HepG2 (cell line): ENCODE results near the gene RMRP. TPM values are rescaled to one million over a fixed set of nuclear protein-coding genes. Genes with fewer than 3 reads are reported as not detected.

ENCODE experiments used
- BORCS8-MEF2B ChIP-seq: sonication (generic); formaldehyde crosslinking; IDR thresholded peaks from 2 replicates; pipeline ENCODE4 v1.8.0; 2022; ENCODE audit warnings: mild to moderate bottlenecking, missing genetic modification reagents
- CHCHD3 ChIP-seq: sonication (generic); formaldehyde crosslinking; IDR thresholded peaks from 2 replicates; pipeline ENCODE4 v1.8.0; 2022; ENCODE audit warnings: mild to moderate bottlenecking, missing genetic modification reagents, moderate library complexity
- GATAD2A ChIP-seq: IDR thresholded peaks from 2 replicates; pipeline ENCODE4 v1.6.1; 2016
- JUND ChIP-seq: sonication (generic); formaldehyde crosslinking; IDR thresholded peaks from 2 replicates; pipeline ENCODE4 v1.8.0; 2022; ENCODE audit warnings: mild to moderate bottlenecking, missing genetic modification reagents
- MED8 ChIP-seq: sonication (generic); formaldehyde crosslinking; IDR thresholded peaks from 2 replicates; pipeline ENCODE4 v1.8.1; 2023; ENCODE audit warnings: mild to moderate bottlenecking, missing genetic modification reagents; ENCODE audit not compliant: insufficient replicate concordance
- MIER2 ChIP-seq: IDR thresholded peaks from 2 replicates; pipeline ENCODE4 v1.6.1; 2016; ENCODE audit warnings: missing biosample characterization, missing genetic modification reagents
- SP4 ChIP-seq: sonication (generic); formaldehyde crosslinking; IDR thresholded peaks from 2 replicates; pipeline ENCODE4 v1.8.1; 2023; ENCODE audit warnings: mild to moderate bottlenecking, missing genetic modification reagents
- XRCC5 ChIP-seq: fragments of 200-400 bp; formaldehyde crosslinking; optimal IDR thresholded peaks from 2 replicates; pipeline ENCODE3; 2017; ENCODE audit warnings: mild to moderate bottlenecking, low read length
- ZFY ChIP-seq: sonication (generic); formaldehyde crosslinking; IDR thresholded peaks from 2 replicates; pipeline ENCODE4 v1.4.0; 2020; ENCODE audit warnings: missing genetic modification reagents
- ZNF451 ChIP-seq: sonication (generic); formaldehyde crosslinking; IDR thresholded peaks from 2 replicates; pipeline ENCODE4 v1.5.0; 2020; ENCODE audit warnings: mild to moderate bottlenecking, missing genetic modification reagents
- polyA plus RNA-seq, 8 experiments: library from polyadenylated mRNA; depleted of rRNA in 3 of 8; stranded (reverse) in 7 of 8; unstranded in 1 of 8; fragments of >200 nt; fragmentation: Illumina TruSeq in 4 of 8; extraction: Trizol in 4 of 8; gene quantifications; 2 replicates each; pipeline versions ENCODE4 v1.2.1 to v1.2.3, GENCODE V29; 2011 to 2016; ENCODE audit warnings: low read depth in 4 of 8, missing spikeins in 1 of 8, mixed read lengths in 1 of 8; ENCODE audit not compliant: insufficient read depth in 1 of 8
- total RNA-seq, 5 experiments: library from RNA; depleted of rRNA; stranded (reverse); fragments of >200 nt; fragmentation: Illumina TruSeq; extraction: Trizol; gene quantifications; 2 replicates each; pipeline ENCODE4 v1.2.3, GENCODE V29; 2016; ENCODE audit warnings: low read depth in 1 of 5
- TF ChIP-seq, protein P1 (sequence below): sonication (generic); formaldehyde crosslinking; IDR thresholded peaks from 2 replicates; pipeline ENCODE4 v1.5.0; 2020; ENCODE audit warnings: mild to moderate bottlenecking, missing genetic modification reagents, borderline replicate concordance
- TF ChIP-seq, protein P2 (sequence below): sonication (generic); formaldehyde crosslinking; IDR thresholded peaks from 2 replicates; pipeline ENCODE4 v1.8.1; 2022; ENCODE audit warnings: mild to moderate bottlenecking, missing genetic modification reagents
- TF ChIP-seq, protein P3 (sequence below): sonication (generic); formaldehyde crosslinking; IDR thresholded peaks from 2 replicates; pipeline ENCODE4 v1.8.1; 2023; ENCODE audit warnings: mild to moderate bottlenecking, moderate library complexity, missing genetic modification reagents
- TF ChIP-seq, protein P4 (sequence below): sonication (generic); formaldehyde crosslinking; IDR thresholded peaks from 2 replicates; pipeline ENCODE4 v1.5.0; 2020; ENCODE audit warnings: missing genetic modification reagents
- TF ChIP-seq, protein P5 (sequence below): sonication (generic); formaldehyde crosslinking; IDR thresholded peaks from 2 replicates; pipeline ENCODE4; 2020; ENCODE audit warnings: missing genetic modification reagents, mild to moderate bottlenecking, borderline replicate concordance

RMRP gene
- total and polyA plus RNA-seq, 2 of the 13 experiments (the other 11 are each of a cell fraction or from before 2014, with no cell fraction given) = 51.4 to 4,025 TPM

DNA sequence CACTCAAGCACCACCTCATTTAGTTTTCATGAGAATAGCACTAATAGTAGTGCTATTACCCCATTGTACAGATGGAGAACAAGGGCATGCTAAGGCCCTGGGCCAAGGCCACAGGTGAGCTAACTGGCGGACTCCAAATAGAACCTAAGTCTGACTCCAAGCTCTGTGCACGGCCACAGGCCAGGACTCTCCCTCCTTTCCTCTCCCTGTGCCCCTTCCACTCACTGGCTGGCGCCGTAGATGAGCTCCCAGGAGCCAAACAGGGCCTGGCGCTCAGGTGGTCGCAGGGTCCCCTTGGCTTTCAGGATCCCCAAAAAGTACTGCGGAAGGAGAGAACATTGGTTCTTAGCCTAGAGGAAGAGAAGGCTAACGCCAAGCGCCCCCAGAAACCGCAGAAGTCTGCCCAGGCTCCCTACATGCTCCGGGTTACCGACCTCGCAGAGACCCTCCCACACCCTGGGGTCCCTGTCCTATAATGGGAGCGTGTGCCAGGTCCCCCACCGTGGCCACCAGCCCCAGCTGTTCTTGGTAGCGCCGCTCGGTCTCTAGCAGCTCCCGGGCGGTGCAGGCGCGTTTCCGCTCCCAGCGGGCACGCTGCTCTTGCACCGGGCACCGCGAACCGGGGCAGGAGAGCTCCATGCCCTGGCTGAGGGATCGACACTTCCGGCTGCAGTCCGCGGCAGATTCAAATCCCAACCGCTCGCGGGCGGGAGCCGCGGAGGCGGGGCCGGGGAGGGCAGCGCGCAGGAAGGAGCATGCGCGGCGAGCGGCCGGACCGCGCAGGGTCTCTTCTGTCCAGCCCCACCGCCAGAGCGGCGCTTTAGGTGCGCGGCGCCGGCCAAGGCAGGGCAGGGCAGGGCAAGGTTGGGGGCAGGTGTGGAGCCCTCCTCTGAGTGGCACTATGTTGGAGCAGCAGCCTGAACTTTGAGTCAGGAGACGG, 7.0 kb upstream of the RMRP start, which contains the start of gene ARHGEF39 (continued):
- TF ChIP-seq, protein P1, sequence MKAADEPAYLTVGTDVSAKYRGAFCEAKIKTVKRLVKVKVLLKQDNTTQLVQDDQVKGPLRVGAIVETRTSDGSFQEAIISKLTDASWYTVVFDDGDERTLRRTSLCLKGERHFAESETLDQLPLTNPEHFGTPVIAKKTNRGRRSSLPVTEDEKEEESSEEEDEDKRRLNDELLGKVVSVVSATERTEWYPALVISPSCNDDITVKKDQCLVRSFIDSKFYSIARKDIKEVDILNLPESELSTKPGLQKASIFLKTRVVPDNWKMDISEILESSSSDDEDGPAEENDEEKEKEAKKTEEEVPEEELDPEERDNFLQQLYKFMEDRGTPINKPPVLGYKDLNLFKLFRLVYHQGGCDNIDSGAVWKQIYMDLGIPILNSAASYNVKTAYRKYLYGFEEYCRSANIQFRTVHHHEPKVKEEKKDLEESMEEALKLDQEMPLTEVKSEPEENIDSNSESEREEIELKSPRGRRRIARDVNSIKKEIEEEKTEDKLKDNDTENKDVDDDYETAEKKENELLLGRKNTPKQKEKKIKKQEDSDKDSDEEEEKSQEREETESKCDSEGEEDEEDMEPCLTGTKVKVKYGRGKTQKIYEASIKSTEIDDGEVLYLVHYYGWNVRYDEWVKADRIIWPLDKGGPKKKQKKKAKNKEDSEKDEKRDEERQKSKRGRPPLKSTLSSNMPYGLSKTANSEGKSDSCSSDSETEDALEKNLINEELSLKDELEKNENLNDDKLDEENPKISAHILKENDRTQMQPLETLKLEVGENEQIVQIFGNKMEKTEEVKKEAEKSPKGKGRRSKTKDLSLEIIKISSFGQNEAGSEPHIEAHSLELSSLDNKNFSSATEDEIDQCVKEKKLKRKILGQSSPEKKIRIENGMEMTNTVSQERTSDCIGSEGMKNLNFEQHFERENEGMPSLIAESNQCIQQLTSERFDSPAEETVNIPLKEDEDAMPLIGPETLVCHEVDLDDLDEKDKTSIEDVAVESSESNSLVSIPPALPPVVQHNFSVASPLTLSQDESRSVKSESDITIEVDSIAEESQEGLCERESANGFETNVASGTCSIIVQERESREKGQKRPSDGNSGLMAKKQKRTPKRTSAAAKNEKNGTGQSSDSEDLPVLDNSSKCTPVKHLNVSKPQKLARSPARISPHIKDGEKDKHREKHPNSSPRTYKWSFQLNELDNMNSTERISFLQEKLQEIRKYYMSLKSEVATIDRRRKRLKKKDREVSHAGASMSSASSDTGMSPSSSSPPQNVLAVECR (CRISPR knock-in tag) = peak; percentile 98
- peak; percentile 97 for TF ChIP-seq CHCHD3 (CRISPR knock-in tag)
- TF ChIP-seq, protein P2, sequence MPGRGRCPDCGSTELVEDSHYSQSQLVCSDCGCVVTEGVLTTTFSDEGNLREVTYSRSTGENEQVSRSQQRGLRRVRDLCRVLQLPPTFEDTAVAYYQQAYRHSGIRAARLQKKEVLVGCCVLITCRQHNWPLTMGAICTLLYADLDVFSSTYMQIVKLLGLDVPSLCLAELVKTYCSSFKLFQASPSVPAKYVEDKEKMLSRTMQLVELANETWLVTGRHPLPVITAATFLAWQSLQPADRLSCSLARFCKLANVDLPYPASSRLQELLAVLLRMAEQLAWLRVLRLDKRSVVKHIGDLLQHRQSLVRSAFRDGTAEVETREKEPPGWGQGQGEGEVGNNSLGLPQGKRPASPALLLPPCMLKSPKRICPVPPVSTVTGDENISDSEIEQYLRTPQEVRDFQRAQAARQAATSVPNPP (CRISPR knock-in tag) = peak; percentile 96
- TF ChIP-seq, protein P3, sequence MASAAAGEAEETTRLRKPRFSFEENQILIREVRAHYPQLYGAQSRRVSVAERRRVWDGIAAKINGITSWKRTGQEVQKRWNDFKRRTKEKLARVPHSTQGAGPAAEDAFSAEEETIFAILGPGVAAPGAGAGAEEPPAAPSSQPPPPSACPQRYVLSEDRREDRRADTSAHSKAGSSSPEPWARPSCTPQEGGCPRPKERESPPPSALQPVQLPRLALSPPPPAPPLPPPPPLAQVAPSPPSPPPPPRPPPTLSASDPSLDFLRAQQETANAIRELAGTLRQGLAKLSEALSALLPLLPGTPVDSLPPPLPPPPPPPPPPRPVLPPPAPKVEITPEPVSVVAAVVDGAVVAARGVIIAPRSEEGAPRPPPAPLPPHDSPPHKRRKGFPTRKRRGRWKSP (CRISPR knock-in tag) = peak; percentile 95
- peak; percentile 55; the same call in 1 of the 2 replicates for TF ChIP-seq ZNF451 (CRISPR knock-in tag)
- TF ChIP-seq ZFY = peak; percentile 67
- TF ChIP-seq, protein P4, sequence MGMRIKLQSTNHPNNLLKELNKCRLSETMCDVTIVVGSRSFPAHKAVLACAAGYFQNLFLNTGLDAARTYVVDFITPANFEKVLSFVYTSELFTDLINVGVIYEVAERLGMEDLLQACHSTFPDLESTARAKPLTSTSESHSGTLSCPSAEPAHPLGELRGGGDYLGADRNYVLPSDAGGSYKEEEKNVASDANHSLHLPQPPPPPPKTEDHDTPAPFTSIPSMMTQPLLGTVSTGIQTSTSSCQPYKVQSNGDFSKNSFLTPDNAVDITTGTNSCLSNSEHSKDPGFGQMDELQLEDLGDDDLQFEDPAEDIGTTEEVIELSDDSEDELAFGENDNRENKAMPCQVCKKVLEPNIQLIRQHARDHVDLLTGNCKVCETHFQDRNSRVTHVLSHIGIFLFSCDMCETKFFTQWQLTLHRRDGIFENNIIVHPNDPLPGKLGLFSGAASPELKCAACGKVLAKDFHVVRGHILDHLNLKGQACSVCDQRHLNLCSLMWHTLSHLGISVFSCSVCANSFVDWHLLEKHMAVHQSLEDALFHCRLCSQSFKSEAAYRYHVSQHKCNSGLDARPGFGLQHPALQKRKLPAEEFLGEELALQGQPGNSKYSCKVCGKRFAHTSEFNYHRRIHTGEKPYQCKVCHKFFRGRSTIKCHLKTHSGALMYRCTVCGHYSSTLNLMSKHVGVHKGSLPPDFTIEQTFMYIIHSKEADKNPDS (CRISPR knock-in tag) = peak; percentile 32; the same call in 1 of the 2 replicates
- TF ChIP-seq MED8 (CRISPR knock-in tag) = peak; percentile 30
- TF ChIP-seq, protein P5, sequence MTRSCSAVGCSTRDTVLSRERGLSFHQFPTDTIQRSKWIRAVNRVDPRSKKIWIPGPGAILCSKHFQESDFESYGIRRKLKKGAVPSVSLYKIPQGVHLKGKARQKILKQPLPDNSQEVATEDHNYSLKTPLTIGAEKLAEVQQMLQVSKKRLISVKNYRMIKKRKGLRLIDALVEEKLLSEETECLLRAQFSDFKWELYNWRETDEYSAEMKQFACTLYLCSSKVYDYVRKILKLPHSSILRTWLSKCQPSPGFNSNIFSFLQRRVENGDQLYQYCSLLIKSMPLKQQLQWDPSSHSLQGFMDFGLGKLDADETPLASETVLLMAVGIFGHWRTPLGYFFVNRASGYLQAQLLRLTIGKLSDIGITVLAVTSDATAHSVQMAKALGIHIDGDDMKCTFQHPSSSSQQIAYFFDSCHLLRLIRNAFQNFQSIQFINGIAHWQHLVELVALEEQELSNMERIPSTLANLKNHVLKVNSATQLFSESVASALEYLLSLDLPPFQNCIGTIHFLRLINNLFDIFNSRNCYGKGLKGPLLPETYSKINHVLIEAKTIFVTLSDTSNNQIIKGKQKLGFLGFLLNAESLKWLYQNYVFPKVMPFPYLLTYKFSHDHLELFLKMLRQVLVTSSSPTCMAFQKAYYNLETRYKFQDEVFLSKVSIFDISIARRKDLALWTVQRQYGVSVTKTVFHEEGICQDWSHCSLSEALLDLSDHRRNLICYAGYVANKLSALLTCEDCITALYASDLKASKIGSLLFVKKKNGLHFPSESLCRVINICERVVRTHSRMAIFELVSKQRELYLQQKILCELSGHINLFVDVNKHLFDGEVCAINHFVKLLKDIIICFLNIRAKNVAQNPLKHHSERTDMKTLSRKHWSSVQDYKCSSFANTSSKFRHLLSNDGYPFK (CRISPR knock-in tag) = peak; percentile 82; the same call in 1 of the 2 replicates
- TF ChIP-seq MIER2 = peak; percentile 67; the same call in 1 of the 2 replicates
- peak; percentile 98 for TF ChIP-seq BORCS8-MEF2B
- TF ChIP-seq JUND (CRISPR knock-in tag) = 0 out of 2 replicates have a peak, but pooled peaks have one; percentile 45
- TF ChIP-seq SP4 (CRISPR knock-in tag) = peak; percentile 83
- TF ChIP-seq XRCC5 = peak; percentile 78
- TF ChIP-seq GATAD2A (CRISPR knock-in tag) = peak; percentile 52
